DOHH2 (cell line): ENCODE measurements around the gene CDKN2C.

Experiments used
- CTCF ChIP-seq: fragments of 200-600 bp; sonication (generic); IDR thresholded peaks from one replicate; pipeline ENCODE4 v1.5.1; 2014; ENCODE audit warnings: antibody characterized with exemption, mild to moderate bottlenecking, low read depth, low read length; ENCODE audit not compliant: poor library complexity, severe bottlenecking
- EZH2phosphoT487 ChIP-seq: fragments of 200-600 bp; sonication (generic); IDR thresholded peaks from 2 replicates; pipeline ENCODE4 v1.6.1; 2017; ENCODE audit warnings: borderline replicate concordance, mild to moderate bottlenecking, antibody characterized with exemption, low read length, moderate library complexity, mixed read lengths

- TF ChIP-seq EZH2phosphoT487 (no peak), CTCF (no peak)
Observed at GRCh38 chr1:50959303-50959912, 10.6 kb upstream of the CDKN2C start.
